Colon (tissue), 2 donors: ENCODE measurements around the gene LOXL3.

Experiments used
- FAIRE-seq: peaks from 2 replicates; lab custom pipeline; 2012; peaks lifted over from hg19 to GRCh38; lab: Jason Lieb, UNC
- donor health status: control.
- donor health status: control.

The LOXL3 gene

GRCh38 chr2:74505448-74506246, 48.1 kb downstream of the LOXL3 start:
- FAIRE-seq, result no peak

- FAIRE-seq, result no peak
Measured at GRCh38 chr2:74504591-74504990, 49.2 kb downstream of the LOXL3 start.

- FAIRE-seq, result no peak
Measured at GRCh38 chr2:74503506-74504475, 50.0 kb downstream of the LOXL3 start.

- no peak for FAIRE-seq
Measured at GRCh38 chr2:74502720-74503505, 50.8 kb downstream of the LOXL3 start.

GRCh38 chr2:74502147-74502719, 51.5 kb downstream of the LOXL3 start:
- no peak for FAIRE-seq

DNA sequence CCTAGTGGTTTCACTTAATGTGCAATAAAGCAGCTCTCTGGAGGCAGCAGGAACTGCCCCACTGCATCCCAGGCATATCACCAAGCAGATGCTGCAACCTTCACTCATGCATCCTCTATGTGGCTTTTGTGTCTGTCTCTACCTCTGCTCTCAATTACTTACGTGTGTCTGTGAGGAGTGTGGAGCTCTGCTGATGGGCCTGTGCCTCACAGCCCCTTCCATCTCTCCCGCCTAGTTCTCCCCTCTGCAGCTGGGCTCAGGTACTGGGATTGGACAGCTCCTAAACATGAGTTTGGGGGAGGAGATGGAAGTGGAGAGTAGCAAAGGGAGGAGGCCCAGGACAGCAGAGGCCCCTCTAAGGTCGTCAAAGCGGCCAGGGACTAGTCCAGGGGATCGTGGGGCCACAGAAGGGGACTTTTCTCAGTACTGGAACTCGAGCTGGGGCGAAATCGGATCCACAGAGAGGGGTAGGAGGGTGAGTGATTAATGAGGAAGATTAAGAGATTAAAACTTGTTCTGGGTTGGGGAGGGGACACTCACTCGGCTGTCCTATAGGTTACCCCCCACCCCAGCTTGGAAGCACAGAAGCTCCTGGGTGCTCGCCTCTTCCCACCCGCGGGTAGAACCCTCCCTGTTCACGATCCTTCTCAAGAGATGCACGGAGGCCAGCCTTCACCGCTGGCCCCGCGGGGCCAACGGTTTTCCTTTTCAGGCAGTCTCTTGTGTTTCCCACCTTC, 52.2 kb downstream of the LOXL3 start:
- no peak for FAIRE-seq

- no peak for FAIRE-seq
Measured at GRCh38 chr2:74500578-74500946, 53.2 kb downstream of the LOXL3 start.

- FAIRE-seq, result no peak
Measured at GRCh38 chr2:74499940-74500577, 53.7 kb downstream of the LOXL3 start.

GRCh38 chr2:74499267-74499939, 54.3 kb downstream of the LOXL3 start, which contains the start of gene LBX2:
TSS of gene LBX2 (minus strand) at chr2:74499603. CDS start at chr2:74499537, 66 bp downstream.
- FAIRE-seq, result no peak

DNA sequence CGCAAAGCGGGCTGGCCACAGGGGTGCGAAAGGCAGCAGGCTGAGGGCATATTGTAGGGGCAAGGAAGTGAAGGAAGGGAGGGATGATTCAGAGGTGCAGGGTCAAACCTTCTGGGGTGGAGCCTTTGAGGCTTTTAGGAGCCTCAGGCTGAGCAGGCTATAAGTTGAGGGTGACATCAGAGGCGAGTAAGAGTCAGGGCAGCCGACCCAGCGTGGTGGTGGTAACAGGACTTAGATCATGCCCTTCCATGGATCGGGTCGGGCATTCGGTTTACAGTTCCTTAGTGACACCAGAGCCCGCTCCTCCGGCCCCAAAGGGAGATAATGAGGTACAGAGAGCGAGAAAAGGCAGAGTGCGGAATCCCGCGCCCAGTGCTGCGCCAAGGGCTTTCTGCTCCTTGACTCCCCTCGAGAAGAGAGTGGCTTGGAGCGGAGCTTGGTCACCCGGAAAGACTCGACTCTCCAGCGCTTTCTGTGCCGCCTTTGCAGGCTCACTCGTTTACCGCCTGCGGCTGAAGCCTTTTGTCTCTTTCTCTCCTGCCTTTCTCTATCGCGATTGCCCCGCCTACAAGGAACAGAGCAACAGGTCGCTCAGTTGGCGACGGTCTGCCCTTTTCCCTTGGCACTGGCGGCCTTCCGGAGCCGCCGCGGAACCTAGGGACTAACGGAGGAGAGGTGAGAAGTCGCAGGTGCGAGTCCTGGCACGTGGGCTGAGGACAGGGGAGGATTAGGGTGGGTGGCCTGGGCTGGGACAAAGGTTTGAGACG, 55.1 kb downstream of the LOXL3 start:
- no peak for FAIRE-seq

- no peak for FAIRE-seq
Measured at GRCh38 chr2:74497777-74498499, 55.8 kb downstream of the LOXL3 start.

GRCh38 chr2:74496997-74497776, 56.6 kb downstream of the LOXL3 start:
- FAIRE-seq, result no peak

DNA sequence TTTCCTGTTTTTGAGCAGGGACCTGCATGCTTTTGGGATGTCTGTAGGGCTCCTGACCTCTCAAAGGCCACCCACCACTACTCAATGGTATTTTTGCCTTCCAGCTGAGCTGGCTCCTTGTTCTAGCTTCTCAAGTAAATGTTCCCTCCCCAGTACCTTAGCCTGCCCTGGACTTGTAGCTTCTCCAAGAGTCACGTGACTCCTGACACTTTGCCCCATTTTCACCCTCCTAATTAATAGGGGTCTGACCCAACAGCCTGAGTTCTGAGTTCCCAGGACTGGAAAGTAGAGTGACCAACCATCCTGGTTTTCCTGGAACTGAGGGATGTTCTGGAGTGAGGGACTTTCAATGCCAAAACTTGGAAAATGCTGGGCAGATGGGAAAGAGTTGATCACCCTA, 58.3 kb downstream of the LOXL3 start:
- FAIRE-seq, result no peak

DNA sequence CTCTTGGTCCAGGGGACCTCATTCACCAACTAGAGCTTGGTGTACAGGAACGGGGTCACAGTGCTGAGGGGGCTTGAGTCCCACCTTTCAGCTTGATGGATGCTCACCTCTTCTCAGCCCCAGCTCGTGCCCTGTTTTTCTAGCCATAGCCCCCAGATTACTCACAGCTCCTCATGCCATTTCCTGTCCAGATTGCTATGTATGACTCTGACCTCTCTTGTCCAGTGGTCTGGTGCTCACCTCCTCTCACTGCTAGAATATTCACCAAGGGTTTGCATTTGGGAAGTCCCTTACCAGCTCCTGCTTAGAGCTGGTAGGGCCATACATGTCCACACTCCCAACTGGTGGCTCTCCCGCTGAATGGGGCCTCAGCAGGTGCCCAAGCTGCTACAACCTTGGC, 60.2 kb downstream of the LOXL3 start:
- no peak for FAIRE-seq

DNA sequence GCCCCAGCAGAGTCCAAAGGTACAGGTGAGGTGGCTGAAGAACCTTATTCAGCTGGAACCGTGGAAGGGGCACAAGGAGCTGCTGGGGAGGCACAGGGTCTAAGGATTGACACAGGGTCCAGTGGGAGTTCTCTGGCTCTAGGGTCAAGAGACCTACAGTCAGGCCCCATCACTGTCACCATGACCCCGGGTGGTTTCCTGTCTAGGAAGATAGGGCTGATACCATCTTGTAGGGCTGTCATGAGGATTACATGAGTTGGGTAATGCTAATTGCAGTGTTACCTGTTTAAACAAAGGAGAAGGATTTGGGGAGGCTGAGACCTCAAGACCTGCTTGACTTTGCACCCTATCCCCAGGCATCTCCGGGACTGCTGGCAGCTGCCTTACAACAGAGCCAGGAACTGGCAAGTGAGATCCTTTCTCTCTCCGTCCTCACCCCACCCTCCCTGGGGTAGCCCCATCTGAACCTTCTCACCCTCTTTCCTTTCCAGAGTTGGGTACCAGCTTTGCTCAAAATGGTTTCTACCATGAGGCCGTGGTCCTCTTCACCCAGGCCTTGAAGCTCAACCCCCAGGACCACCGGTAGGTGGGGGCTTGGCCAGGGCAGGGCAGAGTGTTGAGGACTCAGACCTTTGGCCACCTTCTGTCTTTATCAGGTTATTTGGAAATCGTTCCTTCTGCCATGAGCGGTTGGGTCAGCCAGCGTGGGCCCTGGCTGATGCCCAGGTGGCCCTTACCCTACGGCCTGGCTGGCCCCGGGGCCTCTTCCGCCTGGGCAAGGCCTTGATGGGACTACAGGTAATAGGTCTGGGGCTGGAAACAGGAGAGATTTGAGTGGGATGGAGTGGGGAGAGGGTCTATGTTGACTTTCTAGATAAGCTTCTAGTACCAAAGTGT, 61.8 kb downstream of the LOXL3 start:
- no peak for FAIRE-seq

- FAIRE-seq, result no peak
Measured at GRCh38 chr2:74489906-74490305, 63.8 kb downstream of the LOXL3 start.
